ENCODE data around the gene DAP.

Gene DAP

DNA sequence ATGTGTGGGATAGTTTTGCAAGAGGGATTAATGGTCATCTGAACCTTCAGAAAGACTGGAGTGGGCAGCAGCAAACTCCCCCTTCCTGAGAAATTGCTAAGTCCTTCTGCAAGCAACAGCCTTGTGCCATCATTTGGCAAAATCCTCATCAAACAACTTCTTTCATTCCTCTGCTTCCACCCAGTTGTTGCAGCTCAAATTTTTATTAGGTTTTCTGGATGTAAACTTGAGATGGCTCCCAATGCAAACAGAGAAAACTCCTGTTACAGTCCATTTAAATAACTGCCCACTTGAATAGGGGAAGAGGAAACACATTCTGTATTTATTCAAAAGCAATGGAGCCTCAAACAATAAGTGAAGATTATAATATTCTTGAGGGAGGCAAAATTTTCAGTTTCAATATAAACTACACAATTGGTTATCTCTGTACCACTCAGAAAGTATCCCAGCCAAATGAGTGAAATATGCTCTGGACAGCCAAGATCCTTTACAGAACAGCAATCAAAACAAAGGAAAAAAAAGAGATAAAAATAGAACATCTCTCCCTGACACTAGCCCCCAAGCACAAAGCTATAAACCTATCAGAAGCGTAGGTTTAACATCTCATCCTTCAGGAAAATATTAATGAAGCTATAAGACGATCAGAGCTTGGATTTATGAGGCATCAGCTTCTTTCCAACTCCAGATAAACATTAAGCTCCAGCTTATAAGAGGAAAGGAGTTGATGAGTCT, 17.3 kb upstream of the DAP start:
- TF ChIP-seq, protein P1, sequence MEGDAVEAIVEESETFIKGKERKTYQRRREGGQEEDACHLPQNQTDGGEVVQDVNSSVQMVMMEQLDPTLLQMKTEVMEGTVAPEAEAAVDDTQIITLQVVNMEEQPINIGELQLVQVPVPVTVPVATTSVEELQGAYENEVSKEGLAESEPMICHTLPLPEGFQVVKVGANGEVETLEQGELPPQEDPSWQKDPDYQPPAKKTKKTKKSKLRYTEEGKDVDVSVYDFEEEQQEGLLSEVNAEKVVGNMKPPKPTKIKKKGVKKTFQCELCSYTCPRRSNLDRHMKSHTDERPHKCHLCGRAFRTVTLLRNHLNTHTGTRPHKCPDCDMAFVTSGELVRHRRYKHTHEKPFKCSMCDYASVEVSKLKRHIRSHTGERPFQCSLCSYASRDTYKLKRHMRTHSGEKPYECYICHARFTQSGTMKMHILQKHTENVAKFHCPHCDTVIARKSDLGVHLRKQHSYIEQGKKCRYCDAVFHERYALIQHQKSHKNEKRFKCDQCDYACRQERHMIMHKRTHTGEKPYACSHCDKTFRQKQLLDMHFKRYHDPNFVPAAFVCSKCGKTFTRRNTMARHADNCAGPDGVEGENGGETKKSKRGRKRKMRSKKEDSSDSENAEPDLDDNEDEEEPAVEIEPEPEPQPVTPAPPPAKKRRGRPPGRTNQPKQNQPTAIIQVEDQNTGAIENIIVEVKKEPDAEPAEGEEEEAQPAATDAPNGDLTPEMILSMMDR (conservative IDR thresholded peaks at IDR 0.05; ENCODE audit: low read depth, low read length) = no peak
- DNase-seq (ENCODE audit: low read depth) = no peak

DNA sequence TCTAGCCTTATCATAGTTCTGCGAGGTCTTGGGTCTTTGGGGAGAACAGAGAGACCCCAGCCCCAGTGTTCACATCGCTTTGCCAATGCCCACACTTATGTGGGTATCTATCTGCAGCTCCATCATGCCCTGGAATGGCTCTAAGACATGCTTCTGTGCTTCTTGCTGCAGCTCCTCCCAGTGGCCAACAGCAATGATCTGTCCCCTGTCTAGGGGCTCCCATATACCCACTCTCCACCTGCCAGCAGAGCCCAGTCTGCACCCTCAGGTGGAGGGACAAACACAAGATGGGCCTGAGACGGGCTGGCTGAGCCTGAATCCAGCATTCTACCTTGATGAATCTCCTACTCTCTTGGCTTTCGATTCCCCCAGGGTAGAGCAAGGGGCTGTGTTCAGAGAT, 14.6 kb upstream of the DAP start:
- H3K4me3 ChIP-seq (ENCODE audit: low read length) = no peak overlapping the region
- TF ChIP-seq, protein P1 (conservative IDR thresholded peaks at IDR 0.05; ENCODE audit: low read depth, low read length) = no peak
- DNase-seq (ENCODE audit: low read depth) = no peak

More for the DNA sequence above, 17.3 kb upstream of the DAP start:
- H3K4me3 ChIP-seq (ENCODE audit: low read length) = no peak overlapping the region

DNA sequence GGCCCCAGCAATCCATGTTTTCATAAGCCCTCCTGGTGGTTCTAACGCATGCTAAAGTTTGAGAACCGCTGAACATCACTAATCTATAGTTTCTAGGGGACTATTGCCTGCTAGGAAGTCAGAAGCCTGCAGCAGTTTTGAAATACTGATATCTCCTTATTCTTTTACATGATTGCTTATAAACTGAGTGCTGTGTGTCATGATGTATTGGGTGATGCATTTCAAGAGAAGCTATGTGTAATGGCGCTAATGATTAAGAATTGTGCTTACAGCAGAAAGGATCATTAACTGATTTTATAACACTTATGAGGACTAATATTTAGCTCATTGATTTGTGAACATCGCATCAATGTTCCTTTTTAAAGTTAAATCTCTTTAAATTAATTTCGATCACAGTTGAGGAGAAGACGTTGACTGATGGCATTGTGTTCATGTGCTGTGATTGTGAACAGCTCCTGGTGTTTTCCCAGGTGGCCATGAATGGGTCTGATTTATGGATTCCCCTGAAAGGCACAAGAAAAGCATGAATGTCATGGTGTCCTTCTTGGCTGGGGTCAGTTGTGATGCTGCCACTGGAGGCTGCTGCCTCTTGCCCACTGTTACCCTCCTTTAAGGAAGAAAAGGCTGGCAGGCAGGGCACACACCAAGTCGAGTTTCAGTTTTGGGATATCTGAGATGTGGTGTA, 12.0 kb upstream of the DAP start:
- TF ChIP-seq, protein P1 (conservative IDR thresholded peaks at IDR 0.05; ENCODE audit: low read depth, low read length) = no peak

DNA sequence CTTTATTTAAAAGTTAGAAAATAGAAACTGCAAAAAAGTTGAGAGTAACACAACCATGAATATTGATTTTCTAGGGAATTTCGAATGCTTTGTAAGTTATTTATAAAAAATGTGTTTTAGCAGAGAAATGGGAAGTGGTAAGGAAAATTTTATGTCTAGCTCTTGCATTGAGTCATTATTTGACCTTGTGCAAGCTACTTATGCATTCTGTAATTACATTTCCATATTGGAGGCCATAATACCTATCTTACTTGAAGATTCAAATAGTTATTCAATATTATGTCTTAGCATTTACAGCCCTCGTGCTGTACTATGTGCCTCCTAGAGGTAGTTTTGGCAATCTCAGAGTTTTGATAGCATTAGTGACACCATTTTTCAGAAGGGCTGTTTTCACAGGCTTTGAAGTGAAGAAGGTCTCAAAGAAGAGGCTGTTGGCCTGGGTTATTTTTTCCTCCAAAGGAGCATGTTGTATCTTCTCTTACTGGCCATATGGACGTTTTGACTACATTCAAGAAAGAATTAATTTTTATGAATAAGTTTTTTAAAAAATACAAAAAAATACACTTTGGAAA, 7.4 kb upstream of the DAP start:
- no peak overlapping the region for H3K4me3 ChIP-seq (ENCODE audit: low read length)
- DNase-seq (ENCODE audit: low read depth) = no peak
- TF ChIP-seq, protein P1 (conservative IDR thresholded peaks at IDR 0.05; ENCODE audit: low read depth, low read length) = no peak

More for the DNA sequence above, 12.0 kb upstream of the DAP start:
- H3K4me3 ChIP-seq (ENCODE audit: low read length) = no peak overlapping the region
- no peak for DNase-seq (ENCODE audit: low read depth)

- TF ChIP-seq, protein P1 (conservative IDR thresholded peaks at IDR 0.05; ENCODE audit: low read depth, low read length) = no peak
- DNase-seq (ENCODE audit: low read depth) = no peak
- H3K4me3 ChIP-seq (ENCODE audit: low read length) = no peak overlapping the region
Observed at GRCh38 chr5:10762776-10763500, 1.9 kb upstream of the DAP start.

- TF ChIP-seq, protein P1 (conservative IDR thresholded peaks at IDR 0.05; ENCODE audit: low read depth, low read length) = no peak
- no peak for DNase-seq (ENCODE audit: low read depth)
Observed at GRCh38 chr5:10761933-10762775, 1.1 kb upstream of the DAP start.

More at GRCh38 chr5:10761933-10762775, 1.1 kb upstream of the DAP start:
- peak overlapping the region; percentile 51 for H3K4me3 ChIP-seq (ENCODE audit: low read length)

Measured in retinal pigment epithelial cell (primary cell).